Right cardiac atrium (tissue), 5 donors: ENCODE data around the gene TAOK3. TPM values are rescaled to one million over a fixed set of nuclear protein-coding genes. Genes with fewer than 3 reads are reported as not detected.
"Not testable (repeated sequence)": the region's sequence is repeated elsewhere in the genome, so short reads cannot be mapped to it uniquely, and the experiment has no call there.

Experiments
- ATAC-seq, 2 donors: fragments of 200-7000 bp; cut with Tn5 transposase; one replicate each; pipeline versions ENCODE4 v1.8.0 to v1.9.1; 2020; ENCODE audit warnings: moderate library complexity in 2 of 2, mild to moderate bottlenecking in 1 of 2
- DNase-seq, 3 donors: peaks; one replicate each; pipeline ENCODE4 v3.0.0-alpha.2; 2020
- H3K27ac ChIP-seq: one replicate; pipeline ENCODE4 v1.5.1; 2013; ENCODE audit warnings: mild to moderate bottlenecking, low read length, control low read depth, moderate library complexity
- H3K27me3 ChIP-seq: one replicate; pipeline ENCODE4 v1.6.1; 2013; ENCODE audit not compliant: control insufficient read depth, insufficient read depth
- H3K4me1 ChIP-seq: one replicate; pipeline ENCODE4 v1.6.1; 2013; ENCODE audit warnings: low read length; ENCODE audit not compliant: control insufficient read depth, insufficient read depth
- H3K4me3 ChIP-seq: one replicate; pipeline ENCODE4 v1.5.1; 2013; ENCODE audit warnings: low read length, control low read depth
- H3K9me3 ChIP-seq: one replicate; pipeline ENCODE4 v1.6.1; 2013; ENCODE audit warnings: low read length; ENCODE audit not compliant: control insufficient read depth
- WGBS: extraction: QIAGEN DNeasy Blood & Tissue Kit; methylation state at CpG from one replicate; pipeline ENCODE4 v1.1.7; 2013; 5-methylcytosine and 5-hydroxymethylcytosine counted together
- intact Hi-C, 4 donors: fragments of 100-400 bp; cut with DNase I; formaldehyde crosslinking; loops; one replicate each; pipeline versions ENCODE4 v1.11.0 to v1.14.0; 2022 to 2023
- polyA plus RNA-seq: library from polyadenylated mRNA; stranded (reverse); fragments of 200-250 nt; gene quantifications from one replicate; pipeline ENCODE4 v1.2.3, GENCODE V29; 2013
- total RNA-seq, 4 donors: library from RNA; stranded (reverse); fragmentation: NEBNext Ultra II Directional; extraction: Animal tissue kit (Norgen Biotek cat#: 25700); gene quantifications; one replicate each; pipeline ENCODE4 v1.2.1, GENCODE V29; 2021
- donor health status: healthy with polysubstance abuse.
- donor health status: DM: no; HTN: yes; CAD: no.
- donor health status: DM: no; HTN: no; CAD: no.
- donor health status: DM: no; HTN: yes; CAD: no; lungs with severe emphysema.
- donor health status: DM: yes; HTN: yes; CAD: no.

TAOK3 gene
- total and polyA plus RNA-seq, 5 donors: 16.9 to 29.1 (median 24.5) TPM

DNA sequence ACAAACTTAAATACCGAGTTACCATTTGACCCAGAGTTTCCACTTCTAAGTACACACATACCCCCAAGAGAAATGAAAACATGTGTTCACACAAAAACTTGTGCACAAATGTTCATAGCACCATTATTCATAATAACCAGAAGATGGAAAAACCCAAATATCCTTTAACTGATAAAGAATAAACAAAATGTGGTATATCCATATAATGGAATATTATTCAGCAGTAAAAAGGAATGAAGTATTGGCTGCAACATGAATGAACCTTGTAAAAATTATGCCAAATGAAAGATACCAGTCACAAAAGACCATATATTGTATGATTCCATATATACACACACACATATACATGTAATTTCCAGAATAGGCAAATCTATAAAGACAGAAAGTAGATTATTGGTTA is 116.4 kb downstream of the TAOK3 start:
- DNase-seq (no peak), ATAC-seq (no peak)
- no peaks in the 10 kb centered on the region for H3K4me1 ChIP-seq
- no peaks in the 10 kb centered on the region for H3K27me3 ChIP-seq
- no peaks in the 10 kb centered on the region for H3K9me3 ChIP-seq
- 94% methylated on average over 1 of the region's 1 CpG for WGBS
- no peak overlapping the region for H3K4me3 ChIP-seq
- H3K27ac ChIP-seq: no peak overlapping the region
- intact Hi-C loops: no loop called here

DNA sequence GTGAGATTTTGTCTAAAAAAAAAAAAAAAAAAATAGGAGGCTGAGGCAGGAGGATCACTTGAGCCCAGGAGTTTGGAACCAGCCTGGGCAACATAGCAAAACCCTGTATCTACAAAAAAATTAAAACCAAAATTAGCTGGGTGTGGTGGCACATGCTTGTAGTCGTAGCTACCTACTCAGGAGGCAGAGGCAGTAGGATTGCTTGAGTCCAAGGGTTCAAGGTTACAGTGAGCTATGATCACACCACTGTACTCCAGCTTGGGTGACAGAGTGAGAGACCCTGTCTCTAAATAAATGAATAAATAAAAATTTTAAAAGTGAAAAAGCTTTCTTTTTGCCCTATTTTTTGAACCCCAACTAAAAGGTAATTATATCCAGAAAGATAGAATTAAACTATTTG is 123.2 kb downstream of the TAOK3 start:
- ATAC-seq: no peak
- Histone ChIP-seq H3K4me1 (no peaks in the 10 kb centered on the region), H3K27ac (no peak overlapping the region), H3K4me3 (no peak overlapping the region), H3K9me3 (no peaks in the 10 kb centered on the region), H3K27me3 (no peaks in the 10 kb centered on the region)
- 94% methylated on average over 1 of the region's 1 CpG for WGBS
- intact Hi-C loops: no loop called here
- no peak for DNase-seq

DNA sequence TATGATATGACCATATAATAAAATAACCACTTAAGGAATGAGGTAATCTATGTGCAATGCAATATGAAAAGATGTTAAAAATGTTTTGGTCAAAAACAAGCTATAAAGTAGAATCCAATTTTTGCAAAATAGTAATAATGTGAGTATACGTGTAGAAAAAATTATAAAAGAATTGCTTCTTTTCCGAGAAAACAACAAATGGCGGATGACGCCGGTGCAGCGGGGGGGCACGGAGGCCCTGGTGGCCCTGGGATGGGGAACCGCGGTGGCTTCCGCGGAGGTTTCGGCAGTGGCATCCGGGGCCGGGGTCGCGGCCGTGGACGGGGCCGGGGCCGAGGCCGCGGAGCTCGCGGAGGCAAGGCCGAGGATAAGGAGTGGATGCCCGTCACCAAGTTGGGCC is 126.8 kb downstream of the TAOK3 start:
- H3K4me1 ChIP-seq, DNase-seq, intact Hi-C loops, ATAC-seq, H3K27ac ChIP-seq, H3K27me3 ChIP-seq, H3K9me3 ChIP-seq, H3K4me3 ChIP-seq: not testable (repeated sequence)
- WGBS: 98% methylated on average over 14 of the region's 26 CpGs

DNA sequence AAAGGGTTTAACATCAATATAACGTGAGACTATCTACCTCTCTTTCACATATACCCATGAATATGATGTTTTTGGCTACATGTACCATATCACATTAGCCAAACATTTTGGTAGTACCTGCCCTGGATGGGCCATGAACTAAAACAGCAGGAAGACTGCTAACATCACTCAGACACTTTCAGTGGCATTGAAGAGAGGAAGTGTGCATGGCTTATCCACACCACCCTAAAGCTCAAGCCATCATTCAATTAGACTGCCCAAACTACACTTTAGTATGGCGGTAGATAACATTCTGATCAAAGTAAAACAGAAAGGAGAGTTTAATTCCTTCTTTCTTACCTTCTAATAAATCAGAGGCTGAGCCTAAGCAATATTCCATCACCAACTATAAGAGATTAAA is 133.8 kb downstream of the TAOK3 start:
- intact Hi-C loops: no loop called here
- Histone ChIP-seq H3K27ac (no peak overlapping the region), H3K27me3 (no peaks in the 10 kb centered on the region), H3K4me3 (no peak overlapping the region), H3K4me1 (no peaks in the 10 kb centered on the region), H3K9me3 (no peaks in the 10 kb centered on the region)
- WGBS: 92% methylated on average over 2 of the region's 2 CpGs
- no peak for ATAC-seq
- DNase-seq: no peak

DNA sequence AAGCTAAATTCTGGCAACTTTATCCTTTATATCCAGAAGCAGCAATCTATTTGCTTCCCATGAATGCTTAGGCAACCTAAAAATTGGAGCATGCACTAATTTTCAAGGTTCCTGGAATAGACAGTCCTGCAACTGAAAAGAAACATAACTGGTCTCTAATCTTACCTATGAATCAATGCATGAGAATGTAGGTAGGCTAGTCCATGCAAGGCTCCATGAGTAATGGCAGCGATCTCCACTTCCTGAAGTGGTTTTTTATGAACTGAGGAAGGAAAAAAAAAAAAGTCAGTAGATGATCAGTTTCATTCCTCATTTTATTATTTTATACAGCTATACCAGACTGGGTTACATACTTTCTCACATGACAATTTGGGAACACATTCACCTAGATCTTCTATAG is 134.8 kb downstream of the TAOK3 start:
- intact Hi-C loops: no loop called here
- H3K4me1 ChIP-seq: no peaks in the 10 kb centered on the region
- DNase-seq: no peak
- no peak overlapping the region for H3K27ac ChIP-seq
- no peaks in the 10 kb centered on the region for H3K9me3 ChIP-seq
- no peak for ATAC-seq
- H3K4me3 ChIP-seq: no peak overlapping the region
- no peaks in the 10 kb centered on the region for H3K27me3 ChIP-seq
- WGBS: 79% methylated on average over 1 of the region's 1 CpG

DNA sequence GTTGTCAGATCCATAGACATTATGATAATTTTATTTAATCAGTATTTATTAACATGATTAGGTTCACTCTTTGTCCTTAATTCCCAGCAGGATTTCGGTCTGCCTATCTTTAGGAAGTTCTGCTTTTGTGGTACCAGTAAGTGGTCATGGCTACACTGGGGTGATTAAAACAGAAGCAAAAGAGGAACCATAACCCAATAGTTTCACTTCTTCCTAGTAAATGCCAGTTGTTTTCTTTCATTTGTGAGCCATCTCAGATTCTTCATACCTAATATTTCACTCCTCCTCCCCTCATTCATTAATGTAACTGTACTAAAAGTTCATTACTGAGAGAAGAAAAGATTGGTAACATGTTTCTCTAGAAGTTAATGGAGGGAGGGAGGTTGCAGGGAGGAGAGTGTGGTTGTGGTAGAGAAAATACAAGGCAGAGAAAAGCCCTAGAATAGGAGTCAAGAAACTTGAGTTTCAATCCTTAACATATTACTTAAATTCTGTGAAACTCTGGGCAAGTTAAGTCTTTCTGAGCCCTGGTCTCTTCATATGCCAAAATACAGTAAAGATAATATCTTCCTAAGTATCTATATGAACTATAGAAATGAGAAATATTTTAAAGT is 135.5 kb downstream of the TAOK3 start:
- H3K27ac ChIP-seq: no peak overlapping the region
- no peak for ATAC-seq

DNA sequence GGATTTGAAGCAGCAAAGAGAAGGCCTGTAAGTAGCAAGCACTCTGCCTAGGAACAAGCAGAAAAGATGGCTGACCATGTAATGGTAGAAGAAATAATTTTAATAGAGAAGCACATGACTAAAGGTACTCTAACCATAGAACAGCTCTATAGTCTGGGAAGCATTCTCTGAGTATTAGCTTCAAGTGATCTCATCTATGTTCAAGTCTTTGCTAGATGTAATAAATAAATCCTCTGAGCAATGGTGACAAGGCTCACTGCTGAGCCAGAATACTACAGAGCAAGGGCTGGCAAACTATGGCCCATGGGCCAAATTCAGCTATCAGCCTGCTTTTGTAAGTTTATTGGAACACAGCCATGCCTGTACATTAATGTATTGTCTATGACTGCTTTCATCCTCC is 152.0 kb downstream of the TAOK3 start:
- Histone ChIP-seq H3K27me3 (no peaks in the 10 kb centered on the region), H3K4me3 (no peak overlapping the region), H3K9me3 (no peaks in the 10 kb centered on the region), H3K27ac (no peak overlapping the region), H3K4me1 (no peaks in the 10 kb centered on the region)
- DNase-seq (no peak), ATAC-seq (no peak)
- intact Hi-C loops: no loop called here

More for the DNA sequence above, 135.5 kb downstream of the TAOK3 start:
- H3K27me3 ChIP-seq: no peaks in the 10 kb centered on the region
- 68% methylated on average over 1 of the region's 1 CpG for WGBS
- intact Hi-C loops: no loop called here
- H3K9me3 ChIP-seq: no peaks in the 10 kb centered on the region
- H3K4me1 ChIP-seq: no peaks in the 10 kb centered on the region
- H3K4me3 ChIP-seq: no peak overlapping the region
- DNase-seq: no peak

DNA sequence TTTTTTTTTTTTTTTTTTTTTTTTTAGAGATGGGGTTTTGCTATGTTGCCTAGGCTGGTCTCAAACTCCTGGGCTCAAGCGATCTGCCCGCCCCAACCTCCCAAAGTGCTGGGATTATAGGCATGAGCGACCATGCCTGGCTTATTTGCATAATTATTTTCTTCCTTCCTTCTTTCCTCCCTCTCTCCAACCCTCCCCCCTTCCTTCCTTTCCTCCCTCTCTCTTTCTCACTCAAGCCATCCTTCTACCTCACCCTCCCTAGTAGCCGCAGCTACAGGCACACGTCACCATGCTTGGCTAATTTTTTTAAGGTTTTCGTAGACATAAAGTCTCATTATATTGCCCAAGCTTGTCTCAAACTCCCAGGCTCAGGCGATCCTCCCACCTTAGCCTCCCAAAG is 152.9 kb downstream of the TAOK3 start:
- H3K4me1 ChIP-seq: no peaks in the 10 kb centered on the region
- no peaks in the 10 kb centered on the region for H3K27me3 ChIP-seq
- DNase-seq (no peak), ATAC-seq (no peak)
- no peak overlapping the region for H3K27ac ChIP-seq
- 90% methylated on average over 7 of the region's 7 CpGs for WGBS
- intact Hi-C loops: no loop called here
- no peak overlapping the region for H3K4me3 ChIP-seq
- no peaks in the 10 kb centered on the region for H3K9me3 ChIP-seq

DNA sequence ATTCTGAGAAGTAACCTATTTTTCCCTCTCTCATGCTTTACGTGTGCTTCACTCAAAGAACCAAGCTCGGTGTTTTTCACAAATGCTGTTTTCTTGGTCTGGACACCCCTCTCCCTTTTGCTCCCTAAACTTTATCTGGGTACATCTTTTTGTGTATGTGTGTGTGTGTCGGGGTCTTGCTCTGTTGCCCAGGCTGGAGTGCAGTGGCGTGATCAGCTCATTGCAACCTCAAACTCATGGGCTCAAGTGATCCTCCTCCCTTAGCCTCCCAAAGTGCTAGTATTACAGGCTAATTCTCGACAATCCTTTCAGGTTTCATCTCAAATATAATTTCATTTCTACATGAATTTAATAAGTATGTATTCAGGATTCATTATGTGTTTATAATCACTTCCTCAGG is 153.6 kb downstream of the TAOK3 start:
- intact Hi-C loops: no loop called here
- Histone ChIP-seq H3K27me3 (no peaks in the 10 kb centered on the region), H3K9me3 (no peaks in the 10 kb centered on the region), H3K4me1 (no peaks in the 10 kb centered on the region), H3K4me3 (no peak overlapping the region), H3K27ac (no peak overlapping the region)
- 97% methylated on average over 5 of the region's 5 CpGs for WGBS
- DNase-seq: no peak
- ATAC-seq: no peak

DNA sequence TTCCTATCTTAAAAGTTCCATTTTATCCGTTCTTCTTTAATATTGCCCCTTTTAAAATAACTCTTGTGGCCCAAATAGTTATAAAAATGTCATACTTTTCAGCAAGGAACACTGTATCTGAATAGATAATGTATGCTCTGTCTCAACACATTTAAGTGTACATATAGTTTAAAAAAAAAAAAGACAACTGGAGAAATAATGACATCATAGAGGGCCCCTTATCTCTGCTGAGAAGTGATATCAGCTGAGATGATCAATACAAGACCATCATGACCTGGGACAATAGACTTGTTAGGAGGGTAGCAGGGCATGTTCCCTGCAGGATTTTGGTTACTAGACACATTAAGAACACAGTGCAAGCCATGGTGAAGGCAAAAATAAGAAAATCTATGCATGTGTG is 159.3 kb downstream of the TAOK3 start:
- DNase-seq: no peak
- no peak overlapping the region for H3K27ac ChIP-seq
- 92% methylated on average over 1 of the region's 1 CpG for WGBS
- no peaks in the 10 kb centered on the region for H3K9me3 ChIP-seq
- no peaks in the 10 kb centered on the region for H3K4me1 ChIP-seq
- intact Hi-C loops: no loop called here
- ATAC-seq: no peak
- H3K27me3 ChIP-seq: no peaks in the 10 kb centered on the region
- no peak overlapping the region for H3K4me3 ChIP-seq

DNA sequence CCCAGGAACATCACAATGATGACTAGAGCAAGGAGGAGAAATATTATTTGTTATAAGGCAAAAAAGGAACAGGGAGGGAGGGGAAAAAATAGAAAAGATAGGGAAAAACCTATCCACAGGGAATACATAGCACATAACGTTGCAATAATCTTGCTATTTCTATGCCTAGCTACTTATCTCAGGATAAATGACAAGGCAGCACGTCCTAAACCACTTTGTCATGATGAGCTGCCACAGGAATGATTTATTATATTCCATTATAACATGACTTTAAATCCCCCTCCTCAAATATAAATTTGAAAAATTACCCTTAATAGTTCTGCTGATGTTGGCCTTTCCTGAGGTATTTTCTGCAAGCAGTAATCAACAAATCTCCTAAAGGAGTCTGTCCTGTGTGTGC is 160.1 kb downstream of the TAOK3 start:
- no peaks in the 10 kb centered on the region for H3K4me1 ChIP-seq
- DNase-seq (no peak), ATAC-seq (no peak)
- no peak overlapping the region for H3K4me3 ChIP-seq
- intact Hi-C loops: no loop called here
- WGBS: 82% methylated on average over 2 of the region's 2 CpGs
- H3K27ac ChIP-seq: no peak overlapping the region
- no peaks in the 10 kb centered on the region for H3K9me3 ChIP-seq
- H3K27me3 ChIP-seq: no peaks in the 10 kb centered on the region

DNA sequence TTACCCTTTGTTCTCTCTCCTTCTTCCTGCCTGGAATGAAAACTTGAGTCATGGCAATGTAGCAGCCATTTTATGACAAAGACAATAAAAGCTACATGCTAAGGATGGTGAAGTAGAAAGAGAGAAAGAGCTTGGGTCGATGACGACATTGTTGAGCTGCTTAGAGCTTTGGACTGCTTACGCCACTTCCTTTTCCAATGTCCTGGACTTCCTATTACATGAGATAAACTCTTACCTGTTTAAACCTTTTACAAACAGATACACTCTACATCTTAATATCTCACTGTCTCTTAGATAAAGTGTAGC is 166.6 kb downstream of the TAOK3 start:
- no peaks in the 10 kb centered on the region for H3K4me1 ChIP-seq
- H3K9me3 ChIP-seq: no peaks in the 10 kb centered on the region
- no peak for ATAC-seq
- no peak overlapping the region for H3K4me3 ChIP-seq
- H3K27me3 ChIP-seq: no peaks in the 10 kb centered on the region
- intact Hi-C loops: no loop called here
- DNase-seq: no peak
- WGBS: 86% methylated on average over 3 of the region's 3 CpGs
- H3K27ac ChIP-seq: no peak overlapping the region
